SK-N-MC (cell line): ENCODE data around the gene RPL10.

Source experiments
- EZH2 ChIP-seq: fragments of 200-600 bp; sonication (generic); IDR thresholded peaks from one replicate; pipeline ENCODE4 v1.6.1; 2017; ENCODE audit warnings: antibody characterized with exemption
- FOXP2 ChIP-seq: optimal IDR thresholded peaks from 2 replicates; pipeline ENCODE3; 2011; ENCODE audit warnings: mild to moderate bottlenecking, moderate library complexity; ENCODE audit not compliant: insufficient read depth; ENCODE audit errors: extremely low read length, control extremely low read depth

DNA sequence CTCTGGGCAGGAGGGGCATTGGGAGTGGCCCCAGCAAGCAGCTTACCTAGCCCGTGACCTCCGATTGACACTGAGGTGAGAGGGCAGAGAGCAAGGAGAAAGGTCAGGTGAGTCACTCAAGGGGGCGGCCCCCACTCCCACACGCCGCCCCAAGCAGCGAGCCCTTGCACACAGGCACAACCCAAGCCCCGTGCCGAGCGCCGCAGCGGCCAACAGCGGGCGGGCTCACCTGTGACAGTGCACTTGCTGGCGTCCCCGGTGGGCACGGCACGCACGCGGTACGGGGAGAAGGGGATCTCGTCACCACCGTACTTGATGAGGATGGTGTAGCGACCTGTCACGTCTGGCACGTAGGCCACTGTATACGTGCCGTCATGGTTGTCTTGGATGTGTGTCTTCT lies 41.0 kb upstream of the RPL10 start:
- TF ChIP-seq EZH2 (no peak), FOXP2 (no peak)
